Measurements from ENCODE around the gene PMEL.

Gene PMEL

GRCh38 chr12:55912908-55913307, 52.9 kb downstream of the PMEL start:
- no peak for DNase-seq

GRCh38 chr12:55909513-55909884, 56.3 kb downstream of the PMEL start:
- no peak for DNase-seq

- DNase-seq, result no peak
Measured at GRCh38 chr12:55908726-55909512, 56.9 kb downstream of the PMEL start.

GRCh38 chr12:55906056-55906455, 59.8 kb downstream of the PMEL start:
- no peak for DNase-seq
